Activated naive CD4-positive, alpha-beta T cell treated with anti-CD3 and anti-CD28 coated beads, Interleukin-2, amount 10 ng/mL, durations not matched to agents 7 days and 5 days (primary cell): Measurements from ENCODE around the gene ASTN2.

ENCODE experiments used
- CTCF ChIA-PET: fragments of 350-600 bp; sonication (Branson Sonifier 250); formaldehyde crosslinking; loops from one replicate; lab custom pipeline; 2021; ENCODE audit warnings: antibody characterized with exemption; lab: Charles Lee
- DNase-seq: peaks from one replicate; pipeline ENCODE4 v3.0.0-alpha.2; 2020
- H3K27ac Mint-ChIP-seq: one replicate; pipeline ENCODE4 v1.8.0; 2021; ENCODE audit warnings: mild to moderate bottlenecking, moderate library complexity, mixed read lengths
- H3K27me3 Mint-ChIP-seq: one replicate; pipeline ENCODE4 v1.8.0; 2021; ENCODE audit warnings: mild to moderate bottlenecking, mixed read lengths
- H3K36me3 Mint-ChIP-seq: one replicate; pipeline ENCODE4 v1.8.0; 2021; ENCODE audit warnings: mixed read lengths
- H3K4me1 Mint-ChIP-seq: one replicate; pipeline ENCODE4 v1.8.0; 2021; ENCODE audit warnings: mixed read lengths
- H3K4me3 Mint-ChIP-seq: one replicate; pipeline ENCODE4 v1.8.0; 2021; ENCODE audit warnings: mild to moderate bottlenecking, moderate library complexity, mixed read lengths
- H3K9me3 Mint-ChIP-seq: one replicate; pipeline ENCODE4 v1.8.0; 2021; ENCODE audit warnings: mixed read lengths

Gene ASTN2

DNA sequence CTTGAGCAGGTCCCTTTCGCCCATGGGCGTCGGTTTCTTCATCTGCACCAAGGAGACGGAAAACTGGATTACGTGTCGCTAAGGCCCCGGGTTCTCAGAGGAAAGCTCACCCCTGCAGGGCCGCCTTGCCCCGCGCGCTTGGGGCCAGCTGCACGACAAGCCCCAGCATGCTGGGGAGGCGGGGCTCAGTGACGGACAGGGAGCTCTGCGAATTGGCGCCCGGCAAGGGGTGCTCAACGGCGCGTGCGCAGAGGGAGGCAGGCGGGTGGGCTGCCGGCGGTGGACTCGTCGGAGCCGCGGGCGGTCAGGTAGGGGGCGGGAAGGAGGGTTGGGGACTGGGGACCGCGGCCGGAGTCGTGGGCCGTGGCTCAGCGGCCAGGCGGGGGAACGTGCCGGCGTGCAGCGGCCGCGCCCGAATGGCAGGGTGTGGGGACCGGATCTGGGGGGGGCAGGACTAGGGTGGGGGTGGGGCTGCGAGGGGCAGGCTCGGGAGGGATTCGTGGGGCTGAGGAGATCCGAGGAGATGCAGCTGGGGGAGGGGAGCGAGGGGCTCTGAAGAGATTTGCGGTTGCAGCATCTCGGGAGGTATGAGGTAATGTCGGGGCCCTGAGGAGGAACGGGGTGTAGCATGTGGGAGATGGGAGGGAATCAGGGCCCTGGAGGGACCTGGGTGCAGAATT is 727.6 kb downstream of the ASTN2 start, which contains the start of gene TRIM32:
Gene TRIM32 (plus strand): TSS at position 232 of the 680 bp plus-strand sequence. CDS start 10,438 bp downstream, outside the sequence.
- H3K27ac Mint-ChIP-seq = peak within 1 kb of the TSS; percentile 77
- peaks cover 9% of the 10 kb centered on the region for H3K36me3 Mint-ChIP-seq
- CTCF ChIA-PET = interaction anchor here (1.5 kb wide), 1 partner anchor 50 kb away, joined by 5 read pairs; no protein-coding TSS in a partner anchor
- peak within 1 kb of the TSS; percentile 82 for H3K4me3 Mint-ChIP-seq
- peak; percentile 95 for DNase-seq
- no peaks in the 10 kb centered on the region for H3K27me3 Mint-ChIP-seq
- H3K4me1 Mint-ChIP-seq = peaks cover 45% of the 10 kb centered on the region
- H3K9me3 Mint-ChIP-seq = peaks cover 7% of the 10 kb centered on the region

DNA sequence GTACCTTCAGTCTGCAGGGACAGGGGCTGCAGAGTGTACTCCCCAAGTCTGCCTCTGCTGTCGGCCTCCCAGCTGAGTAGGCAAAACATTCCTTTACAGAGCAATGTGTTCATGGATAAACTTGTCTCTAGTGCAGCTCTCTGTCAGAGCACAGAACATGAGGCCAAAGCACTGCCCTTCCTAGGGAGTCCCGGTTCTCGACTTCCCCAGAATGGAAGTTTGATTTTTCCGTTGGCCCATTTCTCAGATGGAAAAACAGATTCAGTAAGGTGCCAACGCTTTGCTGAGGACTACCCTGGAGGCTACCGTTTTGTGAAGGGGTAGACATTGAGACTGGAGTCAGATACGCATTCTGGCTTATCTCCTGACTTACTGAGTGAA is 728.2 kb downstream of the ASTN2 start:
- H3K4me1 Mint-ChIP-seq = peaks cover 43% of the 10 kb centered on the region
- H3K9me3 Mint-ChIP-seq = peaks cover 7% of the 10 kb centered on the region
- no peaks in the 10 kb centered on the region for H3K27me3 Mint-ChIP-seq
- CTCF ChIA-PET = interaction anchor here (0.8 to 1.5 kb wide), 2 partner anchors 50 to 97 kb away, joined by 3 to 5 read pairs; no protein-coding TSS in a partner anchor
- H3K27ac Mint-ChIP-seq = peak overlapping the region; percentile 77
- peak; percentile 22 for DNase-seq
- H3K36me3 Mint-ChIP-seq = peaks cover 9% of the 10 kb centered on the region
- H3K4me3 Mint-ChIP-seq = peak overlapping the region; percentile 82

DNA sequence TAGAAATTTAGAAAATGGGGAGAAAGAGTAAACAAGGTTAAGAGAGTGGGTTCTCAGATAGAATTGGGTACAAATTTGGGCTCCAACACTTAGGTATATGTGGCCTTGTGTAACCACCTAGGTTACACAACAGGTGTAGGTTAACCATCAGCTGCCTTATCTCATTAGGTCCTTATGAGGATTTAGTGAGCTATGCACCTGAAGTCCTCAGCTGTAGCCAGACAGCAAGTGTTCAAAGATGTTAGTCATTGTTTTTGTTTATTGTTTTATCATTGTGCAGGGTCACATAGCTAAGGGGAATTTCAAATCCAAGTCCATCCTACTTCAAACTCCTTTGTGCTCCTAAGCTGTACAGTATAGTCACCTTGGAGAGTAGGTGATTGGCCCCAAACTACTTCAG is 728.7 kb downstream of the ASTN2 start:
- H3K4me1 Mint-ChIP-seq = peaks cover 37% of the 10 kb centered on the region
- no peak overlapping the region for H3K27ac Mint-ChIP-seq
- peaks cover 9% of the 10 kb centered on the region for H3K36me3 Mint-ChIP-seq
- H3K9me3 Mint-ChIP-seq = peaks cover 7% of the 10 kb centered on the region
- H3K27me3 Mint-ChIP-seq = no peaks in the 10 kb centered on the region
- peak overlapping the region; percentile 82 for H3K4me3 Mint-ChIP-seq
- no peak for DNase-seq
- CTCF ChIA-PET = interaction anchor here (0.8 to 1.5 kb wide), 2 partner anchors 51 to 97 kb away, joined by 3 to 5 read pairs; no protein-coding TSS in a partner anchor

DNA sequence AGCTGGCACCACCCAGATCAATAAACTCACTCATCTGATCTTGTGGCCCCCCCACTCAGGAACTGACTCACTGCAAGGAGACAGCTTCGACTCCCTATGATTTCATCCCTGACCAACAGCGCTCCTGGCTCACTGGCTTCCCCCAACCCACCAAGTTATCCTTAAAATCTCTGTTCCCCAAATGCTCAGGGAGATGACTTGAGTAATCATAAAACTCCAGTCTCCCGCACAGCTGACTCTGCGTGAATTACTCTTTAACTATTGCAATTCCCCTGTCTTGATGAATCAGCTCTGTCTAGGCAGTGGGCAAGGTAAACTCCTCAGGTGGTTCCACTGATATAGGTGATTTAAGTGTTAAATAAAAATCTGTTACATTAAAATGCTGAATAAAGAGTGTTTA is 729.7 kb downstream of the ASTN2 start:
- H3K4me3 Mint-ChIP-seq = no peak overlapping the region
- H3K36me3 Mint-ChIP-seq = peaks cover 9% of the 10 kb centered on the region
- H3K27ac Mint-ChIP-seq = no peak overlapping the region
- CTCF ChIA-PET = no interaction called here
- peaks cover 7% of the 10 kb centered on the region for H3K9me3 Mint-ChIP-seq
- H3K27me3 Mint-ChIP-seq = no peaks in the 10 kb centered on the region
- peaks cover 35% of the 10 kb centered on the region for H3K4me1 Mint-ChIP-seq
- DNase-seq = no peak

DNA sequence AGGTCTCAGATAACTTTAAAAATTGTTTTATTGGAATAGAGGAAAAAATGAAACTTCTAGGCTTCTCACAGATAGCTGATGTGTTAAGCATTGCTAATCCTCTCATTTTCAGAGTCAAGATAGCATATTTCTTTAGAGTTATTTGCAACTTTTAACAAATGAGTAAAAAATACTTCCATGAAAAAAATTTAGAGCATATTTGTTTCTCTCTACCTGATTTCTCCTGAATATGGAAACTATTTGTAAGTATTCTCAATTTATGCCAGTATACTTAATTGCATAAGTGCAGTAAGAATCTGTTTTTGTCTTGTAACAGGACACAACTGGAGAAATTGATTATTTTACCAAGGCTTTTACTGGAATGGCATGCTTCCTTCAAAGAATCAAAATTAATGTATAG is 731.3 kb downstream of the ASTN2 start:
- peaks cover 7% of the 10 kb centered on the region for H3K9me3 Mint-ChIP-seq
- no peak for DNase-seq
- H3K4me1 Mint-ChIP-seq = peaks cover 24% of the 10 kb centered on the region
- H3K27ac Mint-ChIP-seq = no peak overlapping the region
- H3K36me3 Mint-ChIP-seq = peaks cover 5% of the 10 kb centered on the region
- no peak overlapping the region for H3K4me3 Mint-ChIP-seq
- CTCF ChIA-PET = interaction anchor here (0.7 kb wide), 2 partner anchors 22 to 34 kb away, joined by 3 read pairs; no protein-coding TSS in a partner anchor
- H3K27me3 Mint-ChIP-seq = no peaks in the 10 kb centered on the region

DNA sequence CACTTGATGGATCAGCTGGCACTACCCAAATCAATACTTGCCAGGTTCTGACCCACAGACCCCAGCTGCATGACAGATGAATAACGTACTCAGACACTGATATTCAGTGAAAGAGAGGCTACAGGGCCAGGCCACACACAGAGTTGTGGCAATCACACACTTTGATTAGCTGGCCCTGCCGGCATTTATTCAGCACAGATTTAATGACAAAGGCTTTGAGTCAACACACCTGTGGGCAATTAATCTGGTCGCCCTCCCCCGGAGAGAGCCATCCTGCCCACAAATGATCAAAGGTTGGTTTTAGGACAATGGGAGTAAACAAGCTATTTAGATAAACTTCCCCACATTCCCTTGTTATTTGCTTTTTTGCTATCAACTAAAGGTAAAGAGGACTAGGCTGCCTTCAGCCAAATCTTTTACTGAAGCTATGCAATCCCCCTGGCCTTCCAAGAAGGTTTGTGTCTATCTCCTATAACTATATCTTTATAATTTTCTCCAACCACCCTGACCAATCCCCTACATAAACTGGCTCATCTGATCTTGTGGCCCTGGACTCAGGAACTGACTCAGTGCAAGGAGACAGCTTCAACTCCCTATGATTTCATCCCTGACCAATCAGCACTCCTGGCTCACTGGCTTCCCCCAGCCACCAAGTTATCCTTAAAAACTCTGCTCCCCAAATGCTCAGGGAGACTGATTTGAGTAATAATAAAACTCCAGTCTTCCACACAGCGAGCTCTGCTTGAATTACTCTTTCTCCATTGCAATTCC is 740.5 kb downstream of the ASTN2 start:
- Mint-ChIP-seq H3K27ac (no peak overlapping the region), H3K36me3 (peaks cover 2% of the 10 kb centered on the region), H3K9me3 (peaks cover 23% of the 10 kb centered on the region), H3K4me3 (no peak overlapping the region), H3K4me1 (no peaks in the 10 kb centered on the region), H3K27me3 (no peaks in the 10 kb centered on the region)
- CTCF ChIA-PET = no interaction called here
- DNase-seq = no peak

DNA sequence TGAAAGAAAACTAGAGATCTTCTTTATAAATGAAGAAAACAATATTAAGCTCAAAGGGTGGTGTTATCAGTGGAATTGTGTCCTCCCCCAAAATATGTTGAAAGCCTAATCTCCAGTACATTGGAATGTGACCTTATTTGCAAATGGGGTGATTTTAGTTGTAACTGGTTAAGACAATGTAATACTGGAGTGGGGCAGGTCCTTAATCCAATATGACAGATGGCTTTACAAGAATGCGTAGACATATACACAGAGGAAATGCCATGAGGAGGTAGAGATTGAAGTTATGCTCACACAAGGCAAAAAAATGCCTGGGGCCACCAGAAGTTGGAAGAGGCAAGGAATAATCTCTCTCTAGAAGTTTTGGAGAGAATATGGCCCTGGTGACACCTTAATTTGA is 741.5 kb downstream of the ASTN2 start:
- Mint-ChIP-seq H3K4me3 (no peak overlapping the region), H3K9me3 (peaks cover 23% of the 10 kb centered on the region), H3K27me3 (no peaks in the 10 kb centered on the region), H3K36me3 (peaks cover 2% of the 10 kb centered on the region), H3K27ac (no peak overlapping the region), H3K4me1 (no peaks in the 10 kb centered on the region)
- CTCF ChIA-PET = no interaction called here
- no peak for DNase-seq

DNA sequence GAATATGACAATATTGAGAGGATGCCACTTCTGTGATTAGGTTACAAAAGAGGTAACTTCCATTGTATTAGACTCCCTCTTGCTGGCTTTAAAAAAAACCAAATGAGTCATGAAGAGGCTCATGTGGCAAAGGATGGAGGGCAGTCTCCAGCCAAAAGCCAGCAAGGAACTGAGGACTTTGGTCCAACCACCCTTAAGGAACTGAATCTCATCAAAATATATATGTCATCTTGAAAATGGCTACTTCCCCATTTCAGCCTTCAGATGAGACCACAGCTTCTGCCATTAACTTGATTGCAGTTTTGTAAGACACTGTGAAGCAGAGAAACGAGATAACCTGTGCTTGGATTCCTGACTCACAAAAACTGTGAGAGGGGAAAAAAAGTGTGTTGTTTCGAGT is 743.3 kb downstream of the ASTN2 start:
- Mint-ChIP-seq H3K9me3 (peaks cover 23% of the 10 kb centered on the region), H3K4me3 (no peak overlapping the region), H3K36me3 (peaks cover 2% of the 10 kb centered on the region), H3K4me1 (no peaks in the 10 kb centered on the region), H3K27me3 (no peaks in the 10 kb centered on the region), H3K27ac (no peak overlapping the region)
- CTCF ChIA-PET = interaction anchor here (1.4 kb wide), 1 partner anchor 10 kb away, joined by 4 read pairs; no protein-coding TSS in a partner anchor
- DNase-seq = no peak

DNA sequence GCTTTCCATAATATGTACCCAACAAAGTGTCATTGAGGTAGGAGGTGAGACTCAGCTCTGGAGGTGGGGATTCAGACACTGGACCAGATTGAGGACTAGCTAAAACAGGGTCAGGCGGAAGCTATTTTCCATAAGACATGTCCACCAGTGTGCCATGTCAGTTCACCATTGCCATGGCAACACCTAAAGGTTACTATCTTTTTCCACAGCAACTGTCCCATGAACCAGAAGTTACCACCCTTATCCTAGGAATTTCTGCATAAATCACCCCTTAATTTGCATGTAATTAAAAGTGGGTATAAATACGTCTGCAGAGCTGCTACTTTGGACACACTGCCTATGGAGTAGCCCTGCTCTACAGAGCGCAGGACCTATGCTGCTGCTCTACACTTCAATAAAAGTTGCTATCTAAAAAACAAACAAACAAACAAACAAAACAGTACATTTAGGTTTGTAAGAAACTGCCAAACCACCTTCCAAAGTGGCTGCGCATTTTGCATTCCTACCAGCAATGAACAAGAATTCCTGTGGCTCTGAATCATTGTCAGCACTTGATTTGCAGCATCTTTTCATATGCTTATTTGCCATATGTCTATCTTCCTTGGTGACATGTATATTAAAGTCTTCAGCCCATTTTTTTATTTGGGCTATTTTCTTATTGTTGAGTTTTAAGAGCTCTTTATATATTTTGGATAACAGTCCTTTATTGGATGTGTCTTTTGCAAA is 745.7 kb downstream of the ASTN2 start:
- peaks cover 2% of the 10 kb centered on the region for H3K36me3 Mint-ChIP-seq
- H3K9me3 Mint-ChIP-seq = peaks cover 17% of the 10 kb centered on the region
- CTCF ChIA-PET = no interaction called here
- H3K27me3 Mint-ChIP-seq = no peaks in the 10 kb centered on the region
- H3K27ac Mint-ChIP-seq = no peak overlapping the region
- no peaks in the 10 kb centered on the region for H3K4me1 Mint-ChIP-seq
- H3K4me3 Mint-ChIP-seq = no peak overlapping the region
- DNase-seq = no peak

DNA sequence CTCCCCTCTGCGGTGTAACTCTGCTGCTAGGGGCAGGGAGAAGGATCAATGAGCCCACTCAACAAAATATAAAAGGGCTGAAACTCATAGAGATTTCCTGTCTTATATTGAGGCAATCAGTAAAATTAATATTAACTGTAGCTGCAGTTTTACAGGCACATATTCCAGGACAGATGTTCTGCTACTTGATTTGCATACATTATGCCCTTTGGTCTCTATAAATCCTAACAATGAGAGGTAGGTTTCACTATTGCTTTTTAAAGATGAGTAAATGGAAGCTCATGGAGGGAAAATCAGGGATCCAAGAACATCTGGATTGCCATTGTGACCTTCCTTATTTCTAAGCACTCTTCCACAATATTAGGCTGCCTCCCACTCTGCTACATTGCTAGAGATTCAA is 751.3 kb downstream of the ASTN2 start:
- Mint-ChIP-seq H3K9me3 (no peaks in the 10 kb centered on the region), H3K36me3 (no peaks in the 10 kb centered on the region), H3K27me3 (no peaks in the 10 kb centered on the region), H3K4me3 (no peak overlapping the region), H3K27ac (no peak overlapping the region), H3K4me1 (no peaks in the 10 kb centered on the region)
- no peak for DNase-seq
- CTCF ChIA-PET = no interaction called here

DNA sequence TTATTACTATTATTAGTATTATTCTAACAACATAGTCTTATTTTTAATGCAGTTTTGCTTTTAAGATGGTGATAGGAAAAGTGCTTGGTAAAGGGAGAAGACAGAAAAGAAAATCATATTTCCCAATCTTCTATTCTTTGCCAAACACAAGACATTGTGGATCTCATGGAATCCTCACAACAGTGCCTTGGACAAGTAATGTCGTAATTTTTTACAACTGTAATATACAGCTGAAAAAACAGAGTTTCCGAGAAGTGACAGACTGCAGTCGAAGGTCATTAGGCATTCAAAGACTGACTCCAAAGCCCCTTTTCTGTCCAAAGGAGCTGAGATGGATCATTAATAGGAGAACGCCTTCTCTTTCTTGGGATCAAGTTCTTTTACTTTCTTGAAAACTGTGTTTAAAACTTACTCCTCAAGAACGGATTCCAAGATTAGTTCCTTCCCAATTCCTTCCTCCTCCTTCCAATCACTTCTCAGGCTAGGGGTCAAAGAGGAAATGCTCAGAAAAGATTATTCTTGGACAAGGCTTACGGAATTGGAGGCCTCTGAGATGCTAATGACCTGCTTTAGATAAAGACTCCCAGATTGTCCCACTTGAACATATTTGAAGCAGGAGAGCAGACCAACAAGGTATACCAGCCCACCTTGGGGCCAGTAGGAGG is 752.1 kb downstream of the ASTN2 start:
- Mint-ChIP-seq H3K9me3 (no peaks in the 10 kb centered on the region), H3K4me3 (no peak overlapping the region), H3K36me3 (no peaks in the 10 kb centered on the region), H3K4me1 (no peaks in the 10 kb centered on the region), H3K27ac (no peak overlapping the region), H3K27me3 (no peaks in the 10 kb centered on the region)
- CTCF ChIA-PET = no interaction called here
- no peak for DNase-seq

DNA sequence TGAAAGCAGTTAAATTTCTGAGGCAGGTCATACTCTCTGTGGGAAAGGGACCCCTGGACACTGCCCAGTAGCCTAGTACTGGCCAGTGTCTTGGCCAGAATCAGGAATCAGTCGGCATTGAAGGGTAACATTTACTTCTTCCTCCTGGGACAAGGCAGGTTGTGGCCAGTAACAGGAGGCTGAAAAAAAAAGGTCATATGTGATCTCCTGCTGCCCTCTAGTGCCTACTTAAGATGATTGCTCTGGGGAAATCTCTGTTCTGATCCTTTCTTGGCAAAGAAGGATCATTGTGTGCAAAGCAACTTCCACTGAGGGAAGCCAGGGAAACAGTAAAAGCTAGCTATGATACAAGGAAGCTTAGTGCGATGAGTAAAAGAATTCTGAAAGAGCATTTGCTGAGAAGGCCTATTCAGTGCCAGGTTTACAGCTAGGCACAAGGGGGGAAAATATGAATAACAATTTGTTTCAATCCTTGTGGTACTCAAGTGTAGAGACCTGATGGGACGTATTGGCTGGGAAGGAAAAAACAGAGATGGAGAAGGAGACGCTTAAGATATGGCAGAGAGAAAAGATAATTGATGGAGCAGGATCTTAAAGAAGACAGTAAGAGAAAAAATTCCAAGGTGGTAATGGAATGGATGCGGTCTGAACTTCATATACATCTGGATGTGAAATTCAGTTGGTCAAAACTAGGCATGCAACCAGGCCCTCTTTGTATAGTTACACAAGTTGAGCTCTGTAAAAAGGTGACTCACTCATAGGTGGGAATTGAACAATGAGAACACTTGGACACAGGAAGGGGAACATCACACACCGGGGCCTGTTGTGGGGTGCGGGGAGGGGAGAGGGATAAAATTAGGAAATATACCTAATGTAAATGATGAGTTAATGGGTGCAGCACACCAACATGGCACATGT is 753.6 kb downstream of the ASTN2 start:
- H3K27me3 Mint-ChIP-seq = no peaks in the 10 kb centered on the region
- H3K4me3 Mint-ChIP-seq = no peak overlapping the region
- no peak for DNase-seq
- H3K36me3 Mint-ChIP-seq = no peaks in the 10 kb centered on the region
- no peaks in the 10 kb centered on the region for H3K4me1 Mint-ChIP-seq
- CTCF ChIA-PET = interaction anchor here (0.7 to 1.1 kb wide), 5 partner anchors 10 to 511 kb away, joined by 3 to 4 read pairs (median 3); no protein-coding TSS in a partner anchor
- no peak overlapping the region for H3K27ac Mint-ChIP-seq
- no peaks in the 10 kb centered on the region for H3K9me3 Mint-ChIP-seq

DNA sequence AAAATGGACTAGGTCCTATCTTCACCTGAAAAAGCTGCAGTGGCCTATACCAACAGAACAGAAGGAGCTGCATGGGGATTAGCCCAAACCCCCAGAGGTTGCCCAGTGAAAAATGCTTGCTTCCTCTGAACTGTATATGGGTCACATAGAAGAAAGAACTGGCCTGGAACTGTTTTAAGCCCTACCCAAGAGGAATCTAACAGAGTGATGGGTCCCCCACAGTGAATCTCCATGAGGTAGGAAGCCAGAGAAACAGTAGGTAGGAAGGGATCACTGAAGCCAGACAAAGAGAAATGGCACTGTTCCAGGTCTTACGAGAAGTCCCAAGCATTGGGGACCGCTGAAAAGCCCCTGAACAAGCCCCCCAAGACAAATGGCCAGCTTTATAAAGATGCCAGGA is 756.6 kb downstream of the ASTN2 start:
- no peak for DNase-seq
- CTCF ChIA-PET = interaction anchor here (0.7 kb wide), 1 partner anchor 208 kb away, joined by 3 read pairs; no protein-coding TSS in a partner anchor
- Mint-ChIP-seq H3K27ac (no peak overlapping the region), H3K4me1 (no peaks in the 10 kb centered on the region), H3K36me3 (no peaks in the 10 kb centered on the region), H3K27me3 (no peaks in the 10 kb centered on the region), H3K9me3 (no peaks in the 10 kb centered on the region), H3K4me3 (no peak overlapping the region)
